ENCODE measurements around the gene MROH8.

DNA sequence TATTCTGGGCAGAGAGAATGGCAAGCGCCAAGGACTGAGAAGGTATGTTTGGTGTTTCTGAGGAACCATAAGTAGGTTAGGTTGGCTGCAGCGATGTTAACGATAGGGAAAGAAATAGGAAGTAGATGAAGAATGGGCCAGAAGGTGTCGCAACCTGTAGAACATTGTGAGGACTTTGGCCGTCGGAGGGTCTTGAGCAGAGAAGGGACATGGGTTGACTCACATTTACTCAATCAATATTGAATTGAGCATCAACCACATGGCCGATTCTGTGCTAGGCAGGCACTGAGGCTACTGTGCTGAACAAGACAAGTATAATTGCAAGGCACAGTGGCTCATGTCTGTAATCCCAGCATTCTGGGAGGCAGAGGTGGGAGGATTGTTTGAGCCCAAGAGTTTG, 27.1 kb downstream of the MROH8 start:
- TF ChIP-seq, protein P1, sequence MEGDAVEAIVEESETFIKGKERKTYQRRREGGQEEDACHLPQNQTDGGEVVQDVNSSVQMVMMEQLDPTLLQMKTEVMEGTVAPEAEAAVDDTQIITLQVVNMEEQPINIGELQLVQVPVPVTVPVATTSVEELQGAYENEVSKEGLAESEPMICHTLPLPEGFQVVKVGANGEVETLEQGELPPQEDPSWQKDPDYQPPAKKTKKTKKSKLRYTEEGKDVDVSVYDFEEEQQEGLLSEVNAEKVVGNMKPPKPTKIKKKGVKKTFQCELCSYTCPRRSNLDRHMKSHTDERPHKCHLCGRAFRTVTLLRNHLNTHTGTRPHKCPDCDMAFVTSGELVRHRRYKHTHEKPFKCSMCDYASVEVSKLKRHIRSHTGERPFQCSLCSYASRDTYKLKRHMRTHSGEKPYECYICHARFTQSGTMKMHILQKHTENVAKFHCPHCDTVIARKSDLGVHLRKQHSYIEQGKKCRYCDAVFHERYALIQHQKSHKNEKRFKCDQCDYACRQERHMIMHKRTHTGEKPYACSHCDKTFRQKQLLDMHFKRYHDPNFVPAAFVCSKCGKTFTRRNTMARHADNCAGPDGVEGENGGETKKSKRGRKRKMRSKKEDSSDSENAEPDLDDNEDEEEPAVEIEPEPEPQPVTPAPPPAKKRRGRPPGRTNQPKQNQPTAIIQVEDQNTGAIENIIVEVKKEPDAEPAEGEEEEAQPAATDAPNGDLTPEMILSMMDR (conservative IDR thresholded peaks at IDR 0.05; ENCODE audit: low read length): no peak
- TF ChIP-seq EZH2phosphoT487 (IDR thresholded peaks at IDR 0.05; ENCODE audit: borderline replicate concordance, low read depth, low read length): no peak

Data from OCI-LY7 (cell line).